Measurements from ENCODE around the gene RPP40.

RPP40 gene

GRCh38 chr6:4969609-4970285, 34.1 kb downstream of the RPP40 start:
- DNase-seq (ENCODE audit: low read depth) = no peak

- DNase-seq (ENCODE audit: low read depth) = peak; percentile 25
Observed at GRCh38 chr6:4967301-4968030, 36.4 kb downstream of the RPP40 start.

GRCh38 chr6:4965562-4966389, 38.1 kb downstream of the RPP40 start:
- no peak for DNase-seq (ENCODE audit: low read depth)

GRCh38 chr6:4964675-4965561, 38.9 kb downstream of the RPP40 start:
- no peak for DNase-seq (ENCODE audit: low read depth)

- peak; percentile 36 for DNase-seq (ENCODE audit: low read depth)
Observed at GRCh38 chr6:4962905-4963304, 40.9 kb downstream of the RPP40 start.

- peak; percentile 8 for DNase-seq (ENCODE audit: low read depth)
Observed at GRCh38 chr6:4961322-4962168, 42.3 kb downstream of the RPP40 start.

GRCh38 chr6:4958624-4959023, 45.2 kb downstream of the RPP40 start:
- no peak for DNase-seq (ENCODE audit: low read depth)

- peak; percentile 27 for DNase-seq (ENCODE audit: low read depth)
Observed at GRCh38 chr6:4957521-4958231, 46.2 kb downstream of the RPP40 start.

GRCh38 chr6:4956625-4957024, 47.2 kb downstream of the RPP40 start:
- no peak for DNase-seq (ENCODE audit: low read depth)

GRCh38 chr6:4953440-4953839, 50.4 kb downstream of the RPP40 start:
- no peak for DNase-seq (ENCODE audit: low read depth)

GRCh38 chr6:4950836-4951533, 52.9 kb downstream of the RPP40 start:
- no peak for DNase-seq (ENCODE audit: low read depth)

- DNase-seq (ENCODE audit: low read depth) = no peak
Observed at GRCh38 chr6:4950076-4950475, 53.8 kb downstream of the RPP40 start.

- DNase-seq (ENCODE audit: low read depth) = no peak
Observed at GRCh38 chr6:4948781-4949450, 54.9 kb downstream of the RPP40 start.

GRCh38 chr6:4947716-4948115, 56.1 kb downstream of the RPP40 start:
- no peak for DNase-seq (ENCODE audit: low read depth)

GRCh38 chr6:4946521-4946920, 57.3 kb downstream of the RPP40 start:
- DNase-seq (ENCODE audit: low read depth) = no peak
